Ovary (tissue), 9 donors: ENCODE results near the gene MAP2K5. TPM values are rescaled to one million over a fixed set of nuclear protein-coding genes. Genes with fewer than 3 reads are reported as not detected.

Source experiments
- DNase-seq, 5 donors: peaks; one replicate each; pipeline ENCODE4 v3.0.0-alpha.2; 2019 to 2020
- H3K27ac ChIP-seq, 2 donors: fragments of 200-600 bp; one replicate each; pipeline versions ENCODE4 v1.5.1 to v1.8.0; 2019 to 2022
- H3K27me3 ChIP-seq: fragments of 200-600 bp; one replicate; pipeline ENCODE4 v1.8.0; 2022
- H3K36me3 ChIP-seq: fragments of 200-600 bp; sonication (generic); one replicate; pipeline ENCODE4 v1.5.1; 2019
- H3K4me1 ChIP-seq: one replicate; pipeline ENCODE4 v1.8.1; 2013; ENCODE audit warnings: mild to moderate bottlenecking, moderate library complexity; ENCODE audit not compliant: insufficient read depth
- H3K4me3 ChIP-seq: fragments of 200-600 bp; sonication (generic); one replicate; pipeline ENCODE4 v1.5.1; 2017
- H3K9me3 ChIP-seq, 2 donors: fragments of 200-600 bp in 1 of 2; sonication (generic) in 1 of 2; one replicate each; pipeline versions ENCODE4 v1.5.1 to v1.8.1; 2013 to 2019; ENCODE audit warnings: mild to moderate bottlenecking in 1 of 2, moderate library complexity in 1 of 2
- EP300 ChIP-seq: sonication (generic); formaldehyde crosslinking; IDR thresholded peaks from one replicate; pipeline ENCODE4 v1.6.1; 2017; ENCODE audit warnings: antibody characterized with exemption
- POLR2A ChIP-seq: fragments of 450-650 bp; IDR thresholded peaks from one replicate; pipeline ENCODE4 v1.6.1; 2017; ENCODE audit warnings: antibody characterized with exemption, mild to moderate bottlenecking, moderate library complexity
- WGBS, 3 donors: extraction: QIAGEN DNeasy Blood & Tissue Kit in 1 of 3; methylation state at CpG; one replicate each; pipeline versions ENCODE4 v1.1.5 to v1.1.7; 2013 to 2017; 5-methylcytosine and 5-hydroxymethylcytosine counted together
- intact Hi-C, 4 donors: fragments of 100-400 bp; cut with DNase I; formaldehyde crosslinking; loops; one replicate each; pipeline versions ENCODE4 v1.11.0 to v1.15.1; 2022 to 2023
- polyA plus RNA-seq, 2 donors: library from polyadenylated mRNA; stranded (reverse); fragments of 200-250 nt in 1 of 2; fragments of 350-450 nt in 1 of 2; fragmentation: Illumina TruSeq in 1 of 2; extraction: RNeasy Lipid Tissue Mini Kit (QIAGEN cat#74804) in 1 of 2; gene quantifications; one replicate each; pipeline ENCODE4 v1.2.3, GENCODE V29; 2013 to 2014
- total RNA-seq, 7 donors: library from RNA; depleted of rRNA in 2 of 7; stranded (reverse); fragments of >200 nt in 2 of 7; fragmentation: NEBNext Ultra II Directional in 3 of 7; extraction: Animal tissue kit (Norgen Biotek cat#: 25700) in 3 of 7; gene quantifications; one replicate each; pipeline versions ENCODE4 v1.1.0 to v1.2.4, GENCODE V29; 2016 to 2023
- TF ChIP-seq, protein P1 (sequence below), 3 donors: fragments of 450-650 bp in 2 of 3; fragments of 200-600 bp in 1 of 3; IDR thresholded peaks; one replicate each; pipeline versions ENCODE4 v1.5.1 to v1.8.0; 2016 to 2022; ENCODE audit warnings: antibody characterized with exemption in 3 of 3, mild to moderate bottlenecking in 1 of 3
- donor health status: DM: no; HTN: no; CAD: no; lungs with moderate emphysema.
- donor health status: DM: no; HTN: no; CAD: no.
- donor health status: Bipolar disorder and iron deficiency.
- donor health status: DM: yes; HTN: yes; CAD: no.
- donor health status: DM: no; HTN: no; CAD: no.
- donor health status: DM: yes; HTN: yes; CAD: no.

MAP2K5 gene
- total and polyA plus RNA-seq, 9 donors: 4.0 to 39.8 (median 23.2) TPM

DNA sequence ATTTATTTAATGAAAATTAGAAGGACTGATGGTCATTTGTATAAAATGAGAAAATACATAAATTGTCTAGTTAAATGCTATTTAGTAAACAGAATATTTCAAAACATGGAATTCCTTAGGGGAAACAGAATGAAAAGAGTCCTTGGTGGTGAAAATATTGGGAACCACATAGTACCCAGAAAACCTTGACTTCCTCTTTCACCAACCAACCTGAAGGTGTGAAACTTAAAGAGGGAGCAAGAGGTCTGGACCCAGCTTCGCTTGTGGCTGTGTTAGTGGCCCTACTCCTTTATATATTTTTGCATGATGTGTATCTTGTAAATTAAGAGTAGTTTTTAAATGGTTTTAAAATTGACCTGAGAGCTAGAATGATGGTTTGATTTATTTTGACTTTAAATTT lies 64.2 kb downstream of the MAP2K5 start:
- Histone ChIP-seq H3K4me1 (peaks cover 3% of the 10 kb centered on the region), H3K27me3 (no peaks in the 10 kb centered on the region), H3K36me3 (no peaks in the 10 kb centered on the region), H3K9me3 (no peaks in the 10 kb centered on the region), H3K4me3 (no peak overlapping the region), H3K27ac (no peak overlapping the region)
- intact Hi-C loops: no loop called here
- no peak for DNase-seq
- WGBS, 3 donors: 95 to 97% (median 96%) methylated on average over 1 of the region's 1 CpG
- no peak for TF ChIP-seq EP300

DNA sequence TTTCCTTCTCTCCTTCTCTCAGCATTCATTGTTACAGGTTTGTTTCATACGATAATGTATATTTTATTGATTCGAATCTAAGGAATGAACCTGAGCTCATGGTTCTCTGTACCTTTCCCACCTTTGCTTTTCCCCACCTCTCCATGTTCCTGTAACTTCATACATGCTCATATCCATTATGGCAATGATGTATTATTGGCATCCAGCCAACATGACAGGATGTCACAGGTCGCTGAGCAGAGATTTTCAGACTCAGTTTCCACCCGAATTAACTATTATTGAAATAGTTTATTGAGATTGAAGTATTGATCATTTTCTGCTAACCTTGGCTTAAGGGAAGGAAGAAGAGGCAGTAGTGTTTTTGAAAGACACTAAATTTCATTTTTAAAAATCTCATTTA lies 64.8 kb downstream of the MAP2K5 start:
- H3K27ac ChIP-seq: no peak overlapping the region
- H3K4me1 ChIP-seq: peaks cover 3% of the 10 kb centered on the region
- no peak for TF ChIP-seq POLR2A
- TF ChIP-seq, protein P1, sequence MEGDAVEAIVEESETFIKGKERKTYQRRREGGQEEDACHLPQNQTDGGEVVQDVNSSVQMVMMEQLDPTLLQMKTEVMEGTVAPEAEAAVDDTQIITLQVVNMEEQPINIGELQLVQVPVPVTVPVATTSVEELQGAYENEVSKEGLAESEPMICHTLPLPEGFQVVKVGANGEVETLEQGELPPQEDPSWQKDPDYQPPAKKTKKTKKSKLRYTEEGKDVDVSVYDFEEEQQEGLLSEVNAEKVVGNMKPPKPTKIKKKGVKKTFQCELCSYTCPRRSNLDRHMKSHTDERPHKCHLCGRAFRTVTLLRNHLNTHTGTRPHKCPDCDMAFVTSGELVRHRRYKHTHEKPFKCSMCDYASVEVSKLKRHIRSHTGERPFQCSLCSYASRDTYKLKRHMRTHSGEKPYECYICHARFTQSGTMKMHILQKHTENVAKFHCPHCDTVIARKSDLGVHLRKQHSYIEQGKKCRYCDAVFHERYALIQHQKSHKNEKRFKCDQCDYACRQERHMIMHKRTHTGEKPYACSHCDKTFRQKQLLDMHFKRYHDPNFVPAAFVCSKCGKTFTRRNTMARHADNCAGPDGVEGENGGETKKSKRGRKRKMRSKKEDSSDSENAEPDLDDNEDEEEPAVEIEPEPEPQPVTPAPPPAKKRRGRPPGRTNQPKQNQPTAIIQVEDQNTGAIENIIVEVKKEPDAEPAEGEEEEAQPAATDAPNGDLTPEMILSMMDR (IDR thresholded peaks at IDR 0.05): no peak
- no peak for TF ChIP-seq EP300
- intact Hi-C loops: no loop called here
- no peaks in the 10 kb centered on the region for H3K36me3 ChIP-seq
- WGBS, 3 donors: 91 to 96% (median 93%) methylated on average over 4 of the region's 4 CpGs
- H3K9me3 ChIP-seq: no peaks in the 10 kb centered on the region
- no peak for DNase-seq
- no peaks in the 10 kb centered on the region for H3K27me3 ChIP-seq
- H3K4me3 ChIP-seq: no peak overlapping the region

DNA sequence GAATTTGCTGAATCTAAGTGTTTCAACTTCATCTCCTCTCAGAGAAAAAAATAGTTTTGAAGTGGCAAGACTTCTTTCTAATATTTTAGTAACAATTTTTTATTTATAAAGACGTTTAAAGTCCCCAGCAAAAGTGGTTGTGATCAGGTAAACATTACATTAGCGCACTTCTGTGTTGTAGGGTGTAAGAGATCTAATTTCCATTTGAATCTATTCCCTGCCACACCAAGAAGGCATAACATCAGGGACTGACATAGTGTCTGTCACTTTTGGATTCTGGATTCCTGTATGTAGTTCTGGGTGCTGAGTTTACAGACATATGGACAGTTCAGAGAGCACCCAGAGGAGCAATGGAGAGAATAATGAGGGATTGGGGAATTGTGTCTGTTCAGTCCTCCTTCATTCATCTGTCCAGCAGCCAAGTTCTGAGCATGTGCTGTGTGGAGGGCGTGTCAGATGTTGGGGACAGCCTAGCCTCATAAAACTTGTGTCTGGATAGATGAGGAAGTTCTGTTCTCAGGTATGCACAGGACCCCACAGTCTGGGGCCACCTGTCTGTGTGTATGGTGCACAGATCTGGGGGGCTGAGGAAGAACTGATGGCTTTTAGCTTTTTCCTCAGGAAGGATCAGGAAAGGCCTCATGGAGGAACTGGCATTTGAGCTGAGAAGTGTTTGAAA lies 65.6 kb downstream of the MAP2K5 start:
- no peaks in the 10 kb centered on the region for H3K36me3 ChIP-seq
- no peaks in the 10 kb centered on the region for H3K9me3 ChIP-seq
- 94% methylated on average over 3 of the region's 3 CpGs for WGBS, 3 donors
- peaks cover 5% of the 10 kb centered on the region for H3K4me1 ChIP-seq
- H3K27me3 ChIP-seq: no peaks in the 10 kb centered on the region
- no peak for DNase-seq
- intact Hi-C loops: no loop called here
- no peak for TF ChIP-seq EP300
- TF ChIP-seq POLR2A: no peak
- TF ChIP-seq, protein P1 (IDR thresholded peaks at IDR 0.05): no peak
- no peak overlapping the region for H3K27ac ChIP-seq
- no peak overlapping the region for H3K4me3 ChIP-seq

DNA sequence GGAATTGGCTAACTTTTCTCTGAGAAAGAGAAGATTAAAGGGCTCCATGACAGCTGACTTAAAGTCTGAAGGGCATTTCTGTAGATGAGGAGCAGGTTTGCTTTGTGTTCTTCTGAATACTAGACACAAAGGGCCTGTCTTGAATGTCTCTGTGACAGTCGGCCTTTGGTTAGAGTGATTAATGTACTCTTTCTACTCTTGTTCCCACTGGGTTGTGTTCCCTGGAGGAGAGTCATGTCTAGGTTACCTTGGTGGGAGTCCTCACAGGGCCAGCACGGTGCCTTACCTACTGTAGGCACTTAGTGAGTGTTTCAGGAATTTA lies 66.1 kb downstream of the MAP2K5 start:
- no peak for DNase-seq
- H3K36me3 ChIP-seq: no peaks in the 10 kb centered on the region
- 89 to 100% (median 96%) methylated on average over 2 of the region's 2 CpGs for WGBS, 3 donors
- H3K27me3 ChIP-seq: no peaks in the 10 kb centered on the region
- intact Hi-C loops: no loop called here
- no peak overlapping the region for H3K27ac ChIP-seq
- no peaks in the 10 kb centered on the region for H3K9me3 ChIP-seq
- no peak overlapping the region for H3K4me3 ChIP-seq
- H3K4me1 ChIP-seq: peaks cover 5% of the 10 kb centered on the region
- TF ChIP-seq, protein P1 (IDR thresholded peaks at IDR 0.05): no peak
- TF ChIP-seq POLR2A: no peak
- TF ChIP-seq EP300: no peak
